ENCODE results near the gene CYTH4.

Gene CYTH4

GRCh38 chr22:37292641-37293040 lies 10.3 kb downstream of the CYTH4 start:
- DNase-seq: no peak

GRCh38 chr22:37293172-37293571 lies 10.9 kb downstream of the CYTH4 start:
- no peak for DNase-seq

DNA sequence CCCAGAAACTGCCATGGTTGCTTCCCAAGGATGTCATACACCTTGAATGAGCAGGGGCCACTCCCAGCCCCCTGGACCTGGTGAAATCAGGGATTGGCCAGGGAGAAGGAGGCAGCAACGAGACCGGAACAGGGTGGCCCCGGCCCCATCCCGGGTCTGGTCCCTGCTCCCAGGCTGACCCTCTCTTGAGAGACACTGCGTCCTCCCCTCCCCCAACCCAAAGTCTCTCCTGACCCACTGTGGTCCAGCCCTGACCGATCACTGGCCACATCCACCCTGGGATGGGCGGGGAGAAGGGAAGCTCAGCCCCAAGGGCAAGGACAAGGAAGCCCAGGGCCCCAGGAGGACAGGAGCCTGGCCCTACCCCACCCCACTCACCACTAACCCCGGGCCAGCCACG lies 12.4 kb downstream of the CYTH4 start:
- DNase-seq: no peak

DNA sequence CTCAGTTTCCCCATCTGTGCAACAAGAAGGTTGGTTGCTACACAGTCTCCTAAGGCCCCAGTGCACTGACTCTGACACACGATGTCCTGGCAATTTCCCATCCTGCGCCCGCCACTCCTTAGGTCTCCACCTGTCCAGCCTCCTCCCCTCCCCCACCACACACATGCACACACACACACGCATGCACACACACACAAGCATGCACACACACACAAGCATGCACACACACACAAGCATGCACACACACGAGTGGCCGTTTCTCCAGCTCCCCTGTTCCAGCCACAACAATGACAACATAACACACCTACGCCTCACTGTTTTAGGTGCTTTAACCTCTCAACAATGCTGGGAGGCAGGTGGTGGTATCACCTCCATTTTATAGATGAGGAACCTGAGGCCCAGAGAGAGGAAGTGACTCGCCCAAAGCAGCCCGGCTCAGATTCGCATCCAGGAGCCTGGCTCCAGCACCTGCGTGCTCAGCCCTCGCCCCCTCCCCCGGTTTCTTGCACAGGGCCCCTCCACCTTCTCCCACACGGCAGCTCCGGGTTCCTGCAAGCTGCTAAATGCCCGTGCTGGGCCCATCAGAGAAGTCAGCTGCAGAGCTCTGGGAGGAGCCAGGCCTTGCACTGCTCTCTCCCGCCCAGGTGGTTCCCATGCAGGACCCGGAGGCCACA lies 13.0 kb downstream of the CYTH4 start:
- no peak for DNase-seq

- DNase-seq: no peak
Measured at GRCh38 chr22:37295946-37296345, 13.6 kb downstream of the CYTH4 start.

DNA sequence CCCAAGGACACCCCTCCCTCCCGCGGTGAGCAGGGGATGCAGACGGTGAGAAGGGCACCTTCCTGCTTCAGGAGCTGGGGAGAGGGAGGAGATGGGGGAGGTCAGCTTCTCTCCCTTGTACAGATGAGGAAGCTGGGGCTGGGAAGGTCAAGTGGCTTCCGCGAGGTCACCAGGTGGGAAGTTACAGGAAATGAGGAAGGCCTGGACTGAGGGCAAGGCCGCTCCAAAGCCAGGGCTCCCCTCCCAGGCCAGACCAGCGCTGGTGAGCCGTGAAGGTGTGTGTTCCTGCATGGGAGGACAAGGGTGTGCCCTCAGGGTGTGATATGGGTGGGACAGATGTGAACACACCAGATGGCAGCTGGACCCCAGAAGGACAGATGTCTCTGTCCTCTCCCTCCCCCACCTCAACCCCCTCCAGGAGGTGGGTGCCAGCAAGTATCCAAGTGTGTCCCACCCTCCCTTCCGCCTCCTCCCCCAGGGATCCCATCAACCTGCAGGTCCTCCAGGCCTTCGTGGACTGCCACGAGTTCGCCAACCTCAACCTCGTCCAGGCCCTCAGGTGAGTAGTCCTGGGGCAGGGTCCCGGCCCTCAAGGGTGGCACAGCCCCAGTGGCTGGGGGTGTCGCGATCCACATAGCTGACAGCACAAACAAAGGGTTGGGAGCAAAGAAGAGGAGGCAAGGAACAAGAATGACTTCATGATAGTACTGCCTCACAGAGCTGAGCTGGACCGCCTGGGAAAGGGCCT lies 16.6 kb downstream of the CYTH4 start:
- DNase-seq: no peak

DNA sequence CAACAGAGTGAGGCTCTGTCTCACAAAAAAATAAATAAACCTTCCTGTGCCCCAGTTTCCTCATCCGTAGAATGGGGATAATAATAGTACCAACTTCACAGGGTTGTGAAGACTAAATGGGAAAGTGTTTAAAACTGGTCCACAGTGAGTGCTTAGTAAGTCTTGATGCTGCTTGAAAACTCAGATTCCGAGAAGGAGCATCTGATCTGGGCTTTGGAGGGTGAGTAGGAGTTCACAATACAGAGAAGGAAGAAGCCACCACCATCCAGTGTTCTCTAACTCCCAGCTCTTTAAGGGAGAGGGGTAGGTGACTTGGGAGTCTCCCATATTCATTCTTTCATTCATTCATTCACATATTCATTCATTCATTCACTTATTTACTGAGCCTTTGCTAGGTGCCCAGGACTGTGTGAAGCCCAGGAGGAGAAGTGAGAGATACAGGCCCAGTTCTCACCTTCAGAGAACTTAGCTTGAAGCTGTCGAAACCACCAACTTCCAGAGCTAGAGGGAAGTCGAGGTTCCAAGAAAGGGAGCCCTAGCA lies 17.7 kb downstream of the CYTH4 start:
- DNase-seq: no peak

DNA sequence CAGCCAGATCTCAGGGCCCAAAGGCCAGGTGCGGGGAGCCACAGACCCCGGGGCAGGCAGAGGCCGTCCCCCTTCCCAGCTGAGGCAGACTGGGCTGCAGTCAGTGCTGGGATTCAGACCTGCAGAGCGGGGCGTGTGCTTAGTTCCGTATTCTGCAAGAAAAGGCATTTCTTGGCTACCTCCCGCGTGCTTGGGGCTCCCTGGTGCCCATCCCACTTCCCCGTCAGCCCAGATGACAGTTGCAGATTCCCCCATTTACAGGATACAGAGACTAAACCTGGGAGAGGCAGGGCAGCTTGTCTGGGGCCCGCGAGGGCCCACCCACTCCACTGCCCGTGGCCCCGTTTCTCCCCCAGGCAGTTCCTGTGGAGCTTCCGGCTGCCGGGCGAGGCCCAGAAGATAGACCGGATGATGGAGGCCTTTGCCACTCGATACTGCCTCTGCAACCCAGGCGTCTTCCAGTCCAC lies 18.3 kb downstream of the CYTH4 start:
- peak; percentile 23 for DNase-seq

DNA sequence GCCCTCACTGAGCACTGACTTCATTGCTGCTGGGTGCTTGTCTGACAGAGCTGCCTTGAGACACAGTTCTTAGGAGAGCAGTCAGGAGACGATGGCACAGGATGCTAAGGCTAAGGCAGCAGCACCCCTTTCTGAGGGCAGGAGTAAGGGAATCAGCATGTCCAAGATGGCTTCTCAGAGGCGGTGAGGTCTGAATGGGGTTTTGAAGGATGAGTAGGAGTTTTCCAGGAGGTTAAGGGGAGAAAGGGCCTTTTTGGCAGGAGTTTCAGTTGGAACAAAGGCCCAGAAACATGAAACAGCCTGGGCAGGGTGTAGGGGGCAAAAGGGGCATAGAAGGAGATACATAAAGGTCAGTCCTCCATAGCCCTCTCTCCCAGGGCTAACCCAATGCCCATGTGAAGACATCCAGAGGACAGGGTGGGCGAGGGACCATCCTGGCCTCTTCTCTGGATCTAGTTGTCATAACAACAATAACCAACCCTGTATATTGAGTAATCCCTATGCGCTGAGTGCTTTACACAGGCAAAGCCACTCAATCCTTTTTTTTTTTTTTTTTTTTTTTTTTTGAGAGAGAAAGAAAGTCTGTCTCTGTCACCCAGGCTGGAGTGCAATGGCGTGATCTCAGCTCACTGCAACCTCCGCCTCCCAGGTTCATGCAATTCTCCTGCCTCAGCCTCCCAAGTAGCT lies 19.0 kb downstream of the CYTH4 start:
- no peak for DNase-seq

DNA sequence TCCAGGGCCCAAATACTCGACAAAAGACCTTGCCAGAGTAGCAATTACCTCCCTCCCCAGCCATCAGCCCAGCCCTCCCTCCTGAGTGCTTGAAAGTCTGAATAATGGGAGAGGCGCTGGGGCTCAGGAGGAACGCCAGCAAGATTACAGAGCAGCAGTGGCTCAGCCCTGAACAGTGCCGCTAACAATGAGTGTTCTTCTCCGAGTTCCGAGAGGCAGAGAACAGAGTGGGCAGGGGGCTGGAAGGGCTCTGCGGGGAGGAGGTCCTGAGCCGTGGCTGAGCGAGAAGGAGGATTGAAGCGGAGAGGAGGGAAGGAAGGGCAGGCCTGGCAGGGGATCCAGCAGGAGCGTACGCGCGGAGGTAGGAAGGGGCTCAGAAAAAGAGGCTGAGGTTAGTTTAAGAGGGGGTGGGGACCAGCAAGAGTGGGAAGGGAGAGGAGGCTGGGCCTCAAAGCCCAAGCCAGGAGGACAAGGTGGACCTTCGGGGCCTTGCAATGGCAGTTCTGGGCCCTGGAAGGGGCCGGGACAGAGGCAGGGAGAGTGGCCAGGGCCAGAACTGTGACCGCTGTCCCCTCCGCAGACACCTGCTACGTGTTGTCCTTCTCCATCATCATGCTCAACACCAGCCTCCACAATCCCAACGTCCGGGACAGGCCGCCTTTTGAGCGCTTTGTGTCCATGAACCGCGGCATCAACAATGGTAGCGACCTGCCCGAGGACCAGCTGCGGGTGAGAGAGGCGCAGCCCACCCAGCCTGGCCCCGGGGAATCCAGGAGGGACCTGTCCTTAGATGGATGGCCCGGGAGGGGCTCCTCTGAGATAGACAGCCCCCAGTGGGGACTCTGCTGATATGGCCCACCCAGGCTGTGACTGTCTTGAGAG lies 20.6 kb downstream of the CYTH4 start:
- DNase-seq: no peak

- DNase-seq: peak; percentile 48
Measured at GRCh38 chr22:37303821-37304274, 21.5 kb downstream of the CYTH4 start.

DNA sequence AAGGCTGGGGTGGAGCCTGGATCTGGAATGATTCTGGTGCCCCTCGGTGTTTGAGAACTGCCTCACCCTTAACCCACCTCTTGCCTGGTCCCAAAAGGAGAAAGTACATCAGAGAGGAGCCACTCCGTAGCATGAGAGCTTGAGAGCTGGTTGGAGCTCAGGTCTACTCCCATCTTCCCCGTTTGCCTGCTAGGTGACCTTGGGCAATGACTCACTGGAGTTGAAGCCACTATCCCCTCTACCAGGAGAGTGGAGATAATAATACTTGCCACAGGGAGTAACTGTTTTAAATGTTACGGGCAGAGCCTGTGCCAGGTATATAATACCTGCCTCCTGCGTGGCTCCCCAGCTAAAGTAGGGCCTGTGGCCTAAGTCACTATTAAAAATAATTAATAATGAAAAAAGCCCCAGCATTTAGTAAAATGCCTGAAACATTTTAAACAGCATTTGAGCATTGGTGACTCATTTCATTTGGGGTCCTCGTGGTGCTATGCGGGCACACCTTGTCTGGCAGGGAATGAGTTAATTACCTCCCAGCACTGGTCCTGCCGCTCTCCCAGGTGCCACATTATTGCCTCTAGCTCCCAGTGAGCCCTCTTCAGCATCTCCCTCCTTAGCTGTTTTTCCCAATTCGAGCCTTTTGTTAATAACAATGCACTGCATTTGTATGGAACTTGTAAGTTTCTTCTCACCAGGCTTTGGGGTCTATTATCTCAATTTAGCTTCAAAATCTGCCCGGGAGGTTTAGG lies 22.5 kb downstream of the CYTH4 start:
- DNase-seq: peak; percentile 15

- DNase-seq: no peak
Measured at GRCh38 chr22:37305887-37306286, 23.6 kb downstream of the CYTH4 start.

DNA sequence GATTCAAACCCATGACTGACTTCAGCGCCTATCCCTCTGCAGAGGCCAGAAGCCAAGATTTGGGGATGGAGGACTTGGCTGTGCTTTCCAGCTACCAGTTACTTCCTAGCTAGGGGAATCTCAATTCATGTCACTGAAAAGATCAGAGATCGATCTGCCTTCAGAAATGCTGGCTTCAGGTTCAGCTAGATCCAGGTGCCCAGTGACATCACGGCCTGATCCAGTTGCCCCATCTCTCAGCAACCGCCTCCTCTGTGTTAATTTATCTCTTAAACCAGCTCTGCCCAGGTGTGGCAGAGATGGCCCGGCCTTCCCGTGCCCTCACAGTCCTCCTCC lies 24.2 kb downstream of the CYTH4 start:
- no peak for DNase-seq

- no peak for DNase-seq
Measured at GRCh38 chr22:37308385-37309200, 26.3 kb downstream of the CYTH4 start.

- DNase-seq: peak; percentile 51
Measured at GRCh38 chr22:37309211-37310074, 27.1 kb downstream of the CYTH4 start.

DNA sequence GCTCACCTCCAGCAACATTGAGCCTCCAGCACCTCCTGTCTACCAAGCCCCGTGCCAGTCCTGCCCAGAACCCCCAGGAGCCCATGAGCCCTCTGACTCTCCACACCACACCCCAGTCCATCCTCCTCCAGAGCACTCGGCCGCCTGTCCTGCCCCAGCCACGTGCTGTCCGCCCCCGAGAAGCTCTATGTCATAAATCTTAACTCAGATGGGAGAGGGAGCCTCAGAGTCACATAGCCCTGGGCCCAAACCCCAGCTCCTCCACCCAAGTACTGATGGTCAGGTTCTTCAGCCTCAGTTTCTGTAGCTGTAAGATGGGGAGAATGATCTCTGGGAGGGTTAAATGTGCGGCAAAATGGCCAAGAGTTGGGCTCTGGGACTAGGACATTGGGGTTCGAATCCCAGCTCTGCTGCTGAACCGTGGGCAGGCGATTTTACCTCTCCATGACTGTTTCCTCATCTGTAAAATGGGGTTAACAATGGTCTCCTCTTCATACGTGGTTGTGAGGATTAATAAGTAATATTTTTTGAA lies 27.8 kb downstream of the CYTH4 start:
- DNase-seq: peak; percentile 36

DNA sequence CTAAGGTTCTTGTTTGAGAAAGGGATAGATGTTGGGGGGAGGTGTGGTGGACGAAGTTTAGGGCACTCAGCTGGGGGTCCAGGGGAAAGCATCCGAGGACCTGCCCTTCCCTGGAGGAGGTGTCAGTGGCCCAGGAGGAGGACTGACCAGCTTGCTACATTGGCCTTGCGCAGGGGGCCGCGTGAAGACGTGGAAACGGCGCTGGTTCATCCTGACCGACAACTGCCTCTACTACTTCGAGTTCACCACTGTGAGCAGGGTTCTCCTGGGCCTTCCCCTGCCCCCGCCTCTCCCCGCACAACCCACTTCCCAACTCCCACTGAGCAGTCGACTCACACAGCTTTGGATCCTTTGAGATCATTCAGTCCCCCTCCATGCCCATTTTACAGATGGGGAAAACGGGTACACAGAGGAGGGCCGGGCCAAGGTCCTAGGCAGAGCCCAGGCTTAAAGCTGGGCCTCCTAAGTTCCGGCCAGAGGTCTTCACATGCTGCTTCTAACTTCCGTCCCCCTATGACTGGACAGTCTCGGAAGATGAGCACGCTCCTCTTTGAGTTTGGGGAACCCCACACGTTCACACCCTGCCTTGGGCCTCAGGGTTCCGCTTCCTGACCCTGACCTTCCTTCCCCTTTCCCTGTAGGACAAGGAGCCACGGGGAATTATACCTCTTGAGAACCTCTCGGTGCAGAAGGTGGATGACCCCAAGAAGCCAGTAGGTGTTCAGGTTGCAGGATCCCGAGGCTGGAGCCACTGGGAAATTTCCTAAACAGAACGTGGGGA lies 28.7 kb downstream of the CYTH4 start:
- no peak for DNase-seq
